Spleen (tissue), 11 donors: ENCODE measurements around the gene FAR2. TPM values are rescaled to one million over a fixed set of nuclear protein-coding genes. Genes with fewer than 3 reads are reported as not detected.

Experiments
- DNase-seq: peaks from one replicate; pipeline ENCODE4 v3.0.0-alpha.2; 2020
- H3K27ac ChIP-seq, 8 donors: fragments of 200-600 bp; sonication (generic) in 7 of 8; 1 replicate in 4 of 8; 2 replicates in 4 of 8; pipeline versions ENCODE4 v1.5.0 to v1.8.0; 2016 to 2021; ENCODE audit warnings: inconsistent platforms in 4 of 8, mild to moderate bottlenecking in 4 of 8, moderate library complexity in 1 of 8
- H3K27me3 ChIP-seq, 7 donors: fragments of 200-600 bp; sonication (generic) in 6 of 7; replicated peaks in 1 of 7; 1 replicate in 4 of 7; 2 replicates in 3 of 7; pipeline versions ENCODE4 v1.5.0 to v1.8.0; 2016 to 2021; ENCODE audit warnings: inconsistent platforms in 3 of 7, mild to moderate bottlenecking in 1 of 7
- H3K36me3 ChIP-seq, 6 donors: fragments of 200-600 bp; sonication (generic) in 5 of 6; 1 replicate in 4 of 6; 2 replicates in 2 of 6; pipeline versions ENCODE4 v1.5.0 to v1.8.0; 2016 to 2021; ENCODE audit warnings: inconsistent platforms in 2 of 6
- H3K4me1 ChIP-seq, 6 donors: fragments of 200-600 bp; sonication (generic) in 5 of 6; 1 replicate in 3 of 6; 2 replicates in 3 of 6; pipeline versions ENCODE4 v1.5.0 to v1.8.0; 2016 to 2021; ENCODE audit warnings: inconsistent platforms in 3 of 6
- H3K4me3 ChIP-seq, 8 donors: fragments of 200-600 bp; sonication (generic) in 7 of 8; 1 replicate in 4 of 8; 2 replicates in 4 of 8; pipeline versions ENCODE4 v1.5.0 to v1.8.0; 2016 to 2021; ENCODE audit warnings: inconsistent platforms in 4 of 8, mild to moderate bottlenecking in 4 of 8, moderate library complexity in 2 of 8
- H3K9me3 ChIP-seq, 8 donors: fragments of 200-600 bp; sonication (generic) in 7 of 8; 1 replicate in 4 of 8; 2 replicates in 4 of 8; pipeline versions ENCODE4 v1.5.0 to v1.8.0; 2016 to 2021; ENCODE audit warnings: inconsistent platforms in 4 of 8
- POLR2A ChIP-seq, 3 donors: fragments of 450-650 bp; IDR thresholded peaks; one replicate each; pipeline ENCODE4 v1.5.1; 2017; ENCODE audit warnings: antibody characterized with exemption in 3 of 3, mild to moderate bottlenecking in 1 of 3
- POLR2AphosphoS5 ChIP-seq, 3 donors: sonication (generic); formaldehyde crosslinking; IDR thresholded peaks; one replicate each; pipeline ENCODE4 v1.5.1; 2017; ENCODE audit warnings: antibody characterized with exemption in 3 of 3
- WGBS, 5 donors: extraction: QIAGEN DNeasy Blood & Tissue Kit in 3 of 5; methylation state at CpG; one replicate each; pipeline versions ENCODE4 v1.1.5 to v1.1.7; 2013 to 2018; 5-methylcytosine and 5-hydroxymethylcytosine counted together
- intact Hi-C: fragments of 100-400 bp; cut with DNase I; formaldehyde crosslinking; loops from one replicate; pipeline ENCODE4 v1.15.0; 2023; ENCODE audit warnings: low total_unique reads
- polyA plus RNA-seq, 3 donors: library from polyadenylated mRNA; stranded (reverse); fragments of 200-250 nt; gene quantifications; one replicate each; pipeline ENCODE4 v1.2.1, GENCODE V29; 2013
- total RNA-seq, 7 donors: library from RNA; depleted of rRNA in 3 of 7; stranded (reverse); fragments of >200 nt in 3 of 7; fragmentation: NEBNext Ultra II Directional in 4 of 7; extraction: Animal tissue kit (Norgen Biotek cat#: 25700) in 4 of 7; gene quantifications; one replicate each; pipeline versions ENCODE4 v1.1.0 to v1.2.1, GENCODE V29; 2016 to 2021
- TF ChIP-seq, protein P1 (sequence below), 11 experiments: fragments of 200-600 bp in 7 of 11; fragments of 450-650 bp in 4 of 11; sonication (generic) in 4 of 11; IDR thresholded peaks in 8 of 11; conservative IDR thresholded peaks in 3 of 11; 1 replicate in 7 of 11; 2 replicates in 4 of 11; pipeline versions ENCODE4 v1.4.0 to v1.8.0; 2016 to 2021; ENCODE audit warnings: antibody characterized with exemption in 11 of 11, inconsistent platforms in 4 of 11, mild to moderate bottlenecking in 1 of 11
- donor health status: healthy with polysubstance abuse.
- donor health status: DM: no; HTN: no; CAD: no; lungs with moderate emphysema.
- donor health status: DM: no; HTN: no; CAD: no.
- donor health status: Bipolar disorder and iron deficiency.
- donor health status: healthy.
- donor health status: DM: no; HTN: no; CAD: no.
- donor health status: DM: yes; HTN: yes; CAD: no.

The FAR2 gene
- total and polyA plus RNA-seq, 10 donors: 2.9 to 51.8 (median 29.2) TPM

DNA sequence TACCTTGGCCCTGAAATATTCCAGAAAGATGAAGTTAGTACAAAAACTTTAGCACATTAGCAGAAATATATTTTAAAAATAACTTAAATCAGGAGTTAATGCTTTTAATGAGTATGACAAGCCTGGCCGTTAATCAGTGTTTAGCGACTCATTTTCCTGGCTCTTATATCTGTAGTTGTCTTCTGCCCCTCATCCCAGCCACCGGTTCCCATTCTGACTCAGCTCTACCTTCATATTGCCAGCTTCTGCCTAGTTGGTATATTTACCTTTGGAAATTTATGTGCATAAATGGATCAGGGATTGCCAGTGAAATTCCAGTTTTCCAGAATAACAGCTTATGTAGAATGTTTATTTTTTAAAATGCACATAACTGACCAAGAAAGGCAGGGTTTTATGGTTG, 152.0 kb downstream of the FAR2 start:
- Histone ChIP-seq H3K4me1 (no peaks in the 10 kb centered on the region), H3K4me3 (no peak overlapping the region), H3K27me3 (no peaks in the 10 kb centered on the region), H3K36me3 (peaks cover 0 to 51% (median 0%) of the 10 kb centered on the region in 6 donors), H3K27ac (no peak overlapping the region), H3K9me3 (no peaks in the 10 kb centered on the region)
- DNase-seq: no peak
- WGBS, 5 donors: 90 to 96% (median 93%) methylated on average over 3 of the region's 3 CpGs
- TF ChIP-seq POLR2A (IDR thresholded peaks at IDR 0.05) (no peak), POLR2AphosphoS5 (IDR thresholded peaks at IDR 0.05) (no peak)
- TF ChIP-seq, protein P1, sequence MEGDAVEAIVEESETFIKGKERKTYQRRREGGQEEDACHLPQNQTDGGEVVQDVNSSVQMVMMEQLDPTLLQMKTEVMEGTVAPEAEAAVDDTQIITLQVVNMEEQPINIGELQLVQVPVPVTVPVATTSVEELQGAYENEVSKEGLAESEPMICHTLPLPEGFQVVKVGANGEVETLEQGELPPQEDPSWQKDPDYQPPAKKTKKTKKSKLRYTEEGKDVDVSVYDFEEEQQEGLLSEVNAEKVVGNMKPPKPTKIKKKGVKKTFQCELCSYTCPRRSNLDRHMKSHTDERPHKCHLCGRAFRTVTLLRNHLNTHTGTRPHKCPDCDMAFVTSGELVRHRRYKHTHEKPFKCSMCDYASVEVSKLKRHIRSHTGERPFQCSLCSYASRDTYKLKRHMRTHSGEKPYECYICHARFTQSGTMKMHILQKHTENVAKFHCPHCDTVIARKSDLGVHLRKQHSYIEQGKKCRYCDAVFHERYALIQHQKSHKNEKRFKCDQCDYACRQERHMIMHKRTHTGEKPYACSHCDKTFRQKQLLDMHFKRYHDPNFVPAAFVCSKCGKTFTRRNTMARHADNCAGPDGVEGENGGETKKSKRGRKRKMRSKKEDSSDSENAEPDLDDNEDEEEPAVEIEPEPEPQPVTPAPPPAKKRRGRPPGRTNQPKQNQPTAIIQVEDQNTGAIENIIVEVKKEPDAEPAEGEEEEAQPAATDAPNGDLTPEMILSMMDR (IDR thresholded peaks at IDR 0.05 in 8 of 11, conservative IDR thresholded peaks at IDR 0.05 in 3 of 11): no peak
- intact Hi-C loops: no loop called here

DNA sequence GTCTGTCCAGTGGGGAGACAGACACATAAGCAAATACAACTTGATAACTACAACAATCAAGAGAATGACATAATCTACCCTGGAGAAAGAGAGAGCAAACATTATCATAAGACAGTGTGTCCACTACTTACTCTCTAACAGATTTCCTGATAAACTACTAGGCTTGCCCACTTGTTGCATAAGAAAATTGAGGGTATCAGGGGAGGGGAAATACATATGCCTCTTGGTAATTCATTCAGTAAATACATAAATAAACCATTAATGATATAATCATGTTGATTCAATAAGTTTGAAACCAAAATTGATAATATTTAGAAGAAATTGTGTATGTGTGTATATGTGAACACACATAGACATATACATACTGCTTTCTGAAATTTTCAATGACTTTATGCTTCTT, 155.3 kb downstream of the FAR2 start:
- DNase-seq: no peak
- Histone ChIP-seq H3K4me3 (no peak overlapping the region), H3K27ac (no peak overlapping the region), H3K9me3 (no peaks in the 10 kb centered on the region), H3K4me1 (no peaks in the 10 kb centered on the region), H3K36me3 (peaks cover 0 to 45% (median 1%) of the 10 kb centered on the region in 6 donors), H3K27me3 (no peaks in the 10 kb centered on the region)
- TF ChIP-seq POLR2AphosphoS5 (IDR thresholded peaks at IDR 0.05) (no peak), POLR2A (IDR thresholded peaks at IDR 0.05) (no peak)
- TF ChIP-seq, protein P1 (IDR thresholded peaks at IDR 0.05 in 8 of 11, conservative IDR thresholded peaks at IDR 0.05 in 3 of 11): no peak
- intact Hi-C loops: no loop called here

DNA sequence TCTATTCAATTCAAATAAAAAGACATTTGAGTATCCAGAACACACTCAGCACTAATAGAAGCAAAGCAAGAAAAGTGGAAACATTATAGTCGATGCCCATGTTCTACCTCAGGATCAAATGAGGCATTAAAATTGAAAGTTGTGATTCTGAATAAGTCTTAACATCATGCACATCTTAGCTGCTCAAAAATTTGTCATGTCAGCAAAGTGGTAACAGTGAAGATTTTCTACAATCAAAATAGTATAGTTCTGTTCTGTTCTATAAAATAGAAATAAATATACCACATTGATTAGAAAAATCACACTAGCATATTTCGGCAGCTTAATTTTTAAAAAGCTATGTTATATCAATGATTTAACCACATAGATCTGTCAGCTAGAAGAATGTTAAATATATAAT, 157.2 kb downstream of the FAR2 start:
- no peak for DNase-seq
- Histone ChIP-seq H3K4me3 (no peak overlapping the region), H3K4me1 (no peaks in the 10 kb centered on the region), H3K27me3 (no peaks in the 10 kb centered on the region), H3K9me3 (no peaks in the 10 kb centered on the region), H3K36me3 (peaks cover 0 to 50% (median 1%) of the 10 kb centered on the region in 6 donors), H3K27ac (no peak overlapping the region)
- TF ChIP-seq, protein P1 (IDR thresholded peaks at IDR 0.05 in 8 of 11, conservative IDR thresholded peaks at IDR 0.05 in 3 of 11): no peak
- TF ChIP-seq POLR2AphosphoS5 (IDR thresholded peaks at IDR 0.05) (no peak), POLR2A (IDR thresholded peaks at IDR 0.05) (no peak)
- WGBS, 5 donors: 49 to 98% (median 97%) methylated on average over 2 of the region's 2 CpGs
- intact Hi-C loops: no loop called here

DNA sequence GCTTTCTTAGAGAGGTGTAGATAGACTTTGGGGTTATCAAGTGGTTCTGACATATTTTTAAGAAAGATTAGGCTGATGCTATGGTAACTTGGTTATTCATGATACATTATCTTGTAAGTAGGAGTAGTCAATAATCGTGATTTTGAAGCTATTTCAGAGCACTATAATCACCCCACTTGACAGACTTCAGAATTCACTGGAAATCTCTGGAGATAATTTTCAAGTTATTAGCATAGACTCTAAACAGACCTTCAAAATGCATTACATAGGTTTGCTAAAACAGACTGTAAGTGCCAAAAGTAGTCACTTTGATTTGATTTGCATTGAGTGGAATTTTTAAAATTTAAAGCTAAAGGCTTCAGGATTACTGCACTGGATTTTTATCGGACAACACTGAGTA, 157.6 kb downstream of the FAR2 start:
- intact Hi-C loops: no loop called here
- H3K27me3 ChIP-seq: no peaks in the 10 kb centered on the region
- no peaks in the 10 kb centered on the region for H3K9me3 ChIP-seq
- no peak for DNase-seq
- no peaks in the 10 kb centered on the region for H3K4me1 ChIP-seq
- no peak for TF ChIP-seq POLR2A (IDR thresholded peaks at IDR 0.05)
- TF ChIP-seq POLR2AphosphoS5 (IDR thresholded peaks at IDR 0.05): no peak
- TF ChIP-seq, protein P1 (IDR thresholded peaks at IDR 0.05 in 8 of 11, conservative IDR thresholded peaks at IDR 0.05 in 3 of 11): no peak
- H3K4me3 ChIP-seq: no peak overlapping the region
- H3K36me3 ChIP-seq: peaks cover 0 to 54% (median 1%) of the 10 kb centered on the region in 6 donors
- no peak overlapping the region for H3K27ac ChIP-seq
- WGBS, 5 donors: 90 to 93% (median 91%) methylated on average over 2 of the region's 2 CpGs
